Thoracic aorta (tissue), 2 donors: Measurements from ENCODE around the gene SLCO2A1. TPM values are rescaled to one million over a fixed set of nuclear protein-coding genes. Genes with fewer than 3 reads are reported as not detected.

Experiments used
- ATAC-seq: fragments of 150-250 bp; one replicate; pipeline ENCODE4 v1.8.0; 2017; ENCODE audit warnings: low read depth; ENCODE audit not compliant: insufficient number of reproducible peaks, low FRiP score
- DNase-seq: peaks from one replicate; pipeline ENCODE4 v3.0.0-alpha.2; 2020; ENCODE audit warnings: low spot score
- H3K27ac ChIP-seq, 2 donors: fragments of 200-600 bp; sonication (generic); 1 replicate in 1 of 2; 2 replicates in 1 of 2; pipeline ENCODE4 v1.5.1; 2016; ENCODE audit warnings: mild to moderate bottlenecking in 2 of 2, moderate library complexity in 2 of 2
- H3K27me3 ChIP-seq: fragments of 200-600 bp; sonication (generic); replicated peaks from 2 replicates; pipeline ENCODE4 v1.6.0; 2016; ENCODE audit warnings: mild to moderate bottlenecking; ENCODE audit not compliant: insufficient read depth
- H3K36me3 ChIP-seq: fragments of 200-600 bp; sonication (generic); one replicate; pipeline ENCODE4 v1.5.1; 2016
- H3K4me1 ChIP-seq, 2 donors: fragments of 200-600 bp; sonication (generic); 1 replicate in 1 of 2; 2 replicates in 1 of 2; pipeline versions ENCODE4 v1.5.1 to v1.6.0; 2016; ENCODE audit warnings: low read depth in 2 of 2, mild to moderate bottlenecking in 1 of 2; ENCODE audit not compliant: control insufficient read depth in 1 of 2
- H3K4me3 ChIP-seq: fragments of 200-600 bp; sonication (generic); 2 replicates; pipeline ENCODE4 v1.5.1; 2016; ENCODE audit warnings: mild to moderate bottlenecking
- H3K9me3 ChIP-seq: fragments of 200-600 bp; sonication (generic); 2 replicates; pipeline ENCODE4 v1.5.1; 2016
- CTCF ChIP-seq: fragments of 200-600 bp; sonication (generic); IDR thresholded peaks from one replicate; pipeline ENCODE4 v1.5.1; 2019; ENCODE audit warnings: antibody characterized with exemption
- total RNA-seq, 2 donors: library from RNA; depleted of rRNA; stranded (reverse); fragments of >200 nt; gene quantifications; one replicate each; pipeline versions ENCODE4 v1.1.0 to v1.2.3, GENCODE V29; 2016

The SLCO2A1 gene
- total RNA-seq, 2 donors from 2014 or later: 7.9 to 115 TPM

- H3K36me3 ChIP-seq: no peaks in the 10 kb centered on the region
- no peaks in the 10 kb centered on the region for H3K4me1 ChIP-seq
- no peak for DNase-seq
- no peak for ATAC-seq
- H3K9me3 ChIP-seq: no peaks in the 10 kb centered on the region
- H3K27me3 ChIP-seq: no peaks in the 10 kb centered on the region
- H3K4me3 ChIP-seq: no peak overlapping the region
- H3K27ac ChIP-seq: no peak overlapping the region
- TF ChIP-seq CTCF: no peak
These were observed 66.9 kb downstream of the SLCO2A1 start for GRCh38 chr3:133962849-133963248.

GRCh38 chr3:133958071-133958805, 71.5 kb downstream of the SLCO2A1 start:
- no peak for ATAC-seq
- Histone ChIP-seq H3K4me1 (no peaks in the 10 kb centered on the region), H3K9me3 (no peaks in the 10 kb centered on the region), H3K27me3 (no peaks in the 10 kb centered on the region), H3K36me3 (no peaks in the 10 kb centered on the region), H3K27ac (no peak overlapping the region), H3K4me3 (no peak overlapping the region)
- no peak for DNase-seq
- TF ChIP-seq CTCF: no peak

GRCh38 chr3:133956982-133957381, 72.7 kb downstream of the SLCO2A1 start:
- no peak for DNase-seq
- no peak for TF ChIP-seq CTCF

GRCh38 chr3:133956353-133956752, 73.4 kb downstream of the SLCO2A1 start:
- no peaks in the 10 kb centered on the region for H3K27me3 ChIP-seq
- H3K4me3 ChIP-seq: no peak overlapping the region
- DNase-seq (no peak), ATAC-seq (no peak)
- TF ChIP-seq CTCF: no peak
- no peaks in the 10 kb centered on the region for H3K36me3 ChIP-seq
- no peaks in the 10 kb centered on the region for H3K9me3 ChIP-seq
- no peaks in the 10 kb centered on the region for H3K4me1 ChIP-seq
- no peak overlapping the region for H3K27ac ChIP-seq

More at GRCh38 chr3:133956982-133957381, 72.7 kb downstream of the SLCO2A1 start:
- no peaks in the 10 kb centered on the region for H3K9me3 ChIP-seq
- no peak overlapping the region for H3K4me3 ChIP-seq
- H3K36me3 ChIP-seq: no peaks in the 10 kb centered on the region
- H3K27me3 ChIP-seq: no peaks in the 10 kb centered on the region
- no peak for ATAC-seq
- H3K27ac ChIP-seq: no peak overlapping the region
- H3K4me1 ChIP-seq: no peaks in the 10 kb centered on the region

- no peaks in the 10 kb centered on the region for H3K4me1 ChIP-seq
- TF ChIP-seq CTCF: no peak
- no peak overlapping the region for H3K27ac ChIP-seq
- no peaks in the 10 kb centered on the region for H3K27me3 ChIP-seq
- DNase-seq (no peak), ATAC-seq (no peak)
- no peaks in the 10 kb centered on the region for H3K36me3 ChIP-seq
- H3K4me3 ChIP-seq: no peak overlapping the region
- H3K9me3 ChIP-seq: no peaks in the 10 kb centered on the region
These were observed 73.8 kb downstream of the SLCO2A1 start for GRCh38 chr3:133955892-133956291.
